Thyroid gland (tissue), 4 donors: Measurements from ENCODE around the gene DOK3.

Experiments
- POLR2A ChIP-seq, 2 donors: fragments of 450-650 bp; IDR thresholded peaks; one replicate each; pipeline ENCODE4 v1.6.1; 2017; ENCODE audit warnings: antibody characterized with exemption in 2 of 2, mild to moderate bottlenecking in 2 of 2, moderate library complexity in 1 of 2
- TF ChIP-seq, protein P1 (sequence below), 6 experiments: fragments of 200-600 bp in 3 of 6; fragments of 450-650 bp in 3 of 6; sonication (generic) in 3 of 6; IDR thresholded peaks; one replicate each; pipeline ENCODE4 v1.5.1; 2016 to 2019; ENCODE audit warnings: antibody characterized with exemption in 6 of 6, mild to moderate bottlenecking in 2 of 6, inconsistent platforms in 1 of 6, moderate library complexity in 1 of 6

DNA sequence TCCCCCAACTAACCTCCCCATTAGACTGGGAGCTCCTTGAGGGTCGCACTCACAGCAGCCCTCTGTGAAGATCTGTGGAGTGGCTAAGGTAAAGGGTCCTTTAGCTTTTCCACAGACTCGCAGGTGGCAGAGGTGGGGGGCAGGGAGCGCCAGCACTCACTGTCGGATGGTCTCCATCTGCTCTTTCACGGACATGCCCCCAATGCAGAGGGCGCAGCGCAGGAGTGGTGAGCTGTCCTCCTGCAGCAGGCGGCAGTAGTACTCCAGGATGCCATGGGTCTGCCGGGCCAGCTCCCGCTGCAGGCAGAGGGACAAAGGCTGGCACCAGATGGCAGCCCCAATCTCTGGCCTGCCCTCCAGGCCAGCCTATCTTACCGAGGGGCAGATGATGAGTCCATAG lies 4.9 kb upstream of the DOK3 start:
- TF ChIP-seq, protein P1, sequence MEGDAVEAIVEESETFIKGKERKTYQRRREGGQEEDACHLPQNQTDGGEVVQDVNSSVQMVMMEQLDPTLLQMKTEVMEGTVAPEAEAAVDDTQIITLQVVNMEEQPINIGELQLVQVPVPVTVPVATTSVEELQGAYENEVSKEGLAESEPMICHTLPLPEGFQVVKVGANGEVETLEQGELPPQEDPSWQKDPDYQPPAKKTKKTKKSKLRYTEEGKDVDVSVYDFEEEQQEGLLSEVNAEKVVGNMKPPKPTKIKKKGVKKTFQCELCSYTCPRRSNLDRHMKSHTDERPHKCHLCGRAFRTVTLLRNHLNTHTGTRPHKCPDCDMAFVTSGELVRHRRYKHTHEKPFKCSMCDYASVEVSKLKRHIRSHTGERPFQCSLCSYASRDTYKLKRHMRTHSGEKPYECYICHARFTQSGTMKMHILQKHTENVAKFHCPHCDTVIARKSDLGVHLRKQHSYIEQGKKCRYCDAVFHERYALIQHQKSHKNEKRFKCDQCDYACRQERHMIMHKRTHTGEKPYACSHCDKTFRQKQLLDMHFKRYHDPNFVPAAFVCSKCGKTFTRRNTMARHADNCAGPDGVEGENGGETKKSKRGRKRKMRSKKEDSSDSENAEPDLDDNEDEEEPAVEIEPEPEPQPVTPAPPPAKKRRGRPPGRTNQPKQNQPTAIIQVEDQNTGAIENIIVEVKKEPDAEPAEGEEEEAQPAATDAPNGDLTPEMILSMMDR (IDR thresholded peaks at IDR 0.05) = no peak
- no peak for TF ChIP-seq POLR2A (IDR thresholded peaks at IDR 0.05)
